ENCODE results near the gene NAA60.

DNA sequence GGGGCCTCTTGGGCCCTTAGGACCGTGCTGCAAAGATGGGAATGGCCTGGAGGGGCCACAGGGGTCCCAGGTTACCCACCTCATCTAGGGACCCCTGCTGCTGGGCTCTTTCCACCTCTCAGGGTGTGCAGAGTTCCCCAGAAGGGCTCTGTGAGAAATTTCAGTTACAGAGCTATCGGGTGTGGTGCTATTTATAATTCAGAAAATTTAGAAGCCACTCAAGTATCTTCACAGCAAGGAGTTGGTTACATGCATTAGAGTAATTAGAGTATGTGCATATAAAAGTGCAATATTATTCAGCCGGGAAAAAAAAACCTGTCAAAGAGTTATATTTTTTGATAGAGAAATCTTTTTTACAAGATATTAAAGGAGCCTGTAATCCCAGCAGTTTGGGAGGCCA lies 32.9 kb downstream of the NAA60 start:
- TF ChIP-seq, protein P1, sequence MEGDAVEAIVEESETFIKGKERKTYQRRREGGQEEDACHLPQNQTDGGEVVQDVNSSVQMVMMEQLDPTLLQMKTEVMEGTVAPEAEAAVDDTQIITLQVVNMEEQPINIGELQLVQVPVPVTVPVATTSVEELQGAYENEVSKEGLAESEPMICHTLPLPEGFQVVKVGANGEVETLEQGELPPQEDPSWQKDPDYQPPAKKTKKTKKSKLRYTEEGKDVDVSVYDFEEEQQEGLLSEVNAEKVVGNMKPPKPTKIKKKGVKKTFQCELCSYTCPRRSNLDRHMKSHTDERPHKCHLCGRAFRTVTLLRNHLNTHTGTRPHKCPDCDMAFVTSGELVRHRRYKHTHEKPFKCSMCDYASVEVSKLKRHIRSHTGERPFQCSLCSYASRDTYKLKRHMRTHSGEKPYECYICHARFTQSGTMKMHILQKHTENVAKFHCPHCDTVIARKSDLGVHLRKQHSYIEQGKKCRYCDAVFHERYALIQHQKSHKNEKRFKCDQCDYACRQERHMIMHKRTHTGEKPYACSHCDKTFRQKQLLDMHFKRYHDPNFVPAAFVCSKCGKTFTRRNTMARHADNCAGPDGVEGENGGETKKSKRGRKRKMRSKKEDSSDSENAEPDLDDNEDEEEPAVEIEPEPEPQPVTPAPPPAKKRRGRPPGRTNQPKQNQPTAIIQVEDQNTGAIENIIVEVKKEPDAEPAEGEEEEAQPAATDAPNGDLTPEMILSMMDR (IDR thresholded peaks at IDR 0.05), result no peak
- TF ChIP-seq POLR2A (IDR thresholded peaks at IDR 0.05), result no peak

Data from Peyer's patch (tissue), 4 donors.